Measurements from ENCODE around the gene DMPK. TPM values are rescaled to one million over a fixed set of nuclear protein-coding genes. Genes with fewer than 3 reads are reported as not detected.
"Not testable (repeated sequence)": the region's sequence is repeated elsewhere in the genome, so short reads cannot be mapped to it uniquely, and the experiment has no call there.

Gene DMPK
- polyA plus RNA-seq, 1 of the 3 experiments (the other 2 are of a cell fraction), result 92.2 TPM

DNA sequence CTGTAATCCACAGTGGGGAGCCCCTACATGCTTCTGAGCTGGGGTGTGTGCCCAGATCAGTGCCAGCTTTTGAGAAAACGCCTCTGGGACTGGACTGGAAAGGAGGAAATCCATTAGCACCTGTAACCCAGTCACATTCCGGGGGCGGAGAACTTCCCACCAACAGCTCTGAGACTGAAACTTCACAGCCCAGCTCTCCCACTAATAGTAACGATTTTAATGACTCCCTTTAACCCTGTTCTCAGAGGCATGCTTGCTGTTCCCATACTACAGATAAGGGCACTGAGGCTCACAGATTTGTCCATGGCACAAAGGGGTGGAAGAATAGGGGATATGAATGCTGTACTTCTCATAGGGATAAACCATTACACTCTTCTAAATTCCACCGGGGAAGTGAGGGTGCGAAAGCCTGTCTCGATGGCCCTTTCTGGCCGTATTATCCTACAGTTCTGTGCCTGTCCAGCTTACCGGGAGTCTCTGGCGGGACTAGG lies 52.4 kb downstream of the DMPK start:
- Histone ChIP-seq H3K4me3 (ENCODE audit: low read depth in 2 of 2, low read length in 1 of 2) (peak overlapping the region; percentile 67 to 77), H3K27me3 (ENCODE audit: insufficient read depth) (no peaks in the 10 kb centered on the region), H3K79me2 (ENCODE audit: insufficient read depth) (peaks cover 62% of the 10 kb centered on the region), H3K9me2 (no peaks in the 10 kb centered on the region), H3K27ac (ENCODE audit: low read depth in 2 of 2, low read length in 1 of 2) (peak overlapping the region in 1 of 2 experiments; percentile 23; a peak in 2 of 4 replicates), H3K4me2 (peak overlapping the region; percentile 93), H2AFZ (ENCODE audit: low read depth) (no peak overlapping the region), H3K36me3 (replicated peaks in 1 of 2; ENCODE audit: control insufficient read depth in 1 of 2, insufficient read depth in 2 of 2, low read length in 1 of 2) (no peaks in the 10 kb centered on the region), H3K9me3 (no peaks in the 10 kb centered on the region), H3F3A (replicated peaks; ENCODE audit: insufficient read depth) (no peaks in the 10 kb centered on the region), H3K4me1 (ENCODE audit: control insufficient read depth in 1 of 2, insufficient read depth in 2 of 2, low read depth in 1 of 2, low read length in 1 of 2) (peaks cover 0 to 3% of the 10 kb centered on the region in 2 experiments; a peak in 1 of 4 replicates), H3K9ac (peak overlapping the region; percentile 81), H4K20me1 (ENCODE audit: insufficient read depth) (no peaks in the 10 kb centered on the region)
- DNase-seq, result no peak
- CTCF ChIA-PET, result interaction anchor here (0.6 to 2.1 kb wide), 11 partner anchors 11 to 160 kb away, joined by 3 to 10 read pairs (median 3); partner anchors contain the start of genes QPCTL, SIX5 and SNRPD2
- 11% methylated on average over 9 of the region's 10 CpGs for WGBS (ENCODE audit: low lambda C conversion rate)
- TF ChIP-seq GATA2 (CRISPR knock-in tag; IDR thresholded peaks at IDR 0.05) (no peak), MEF2A (IDR thresholded peaks at IDR 0.05; ENCODE audit: borderline replicate concordance, low read depth) (no peak), NFIC (IDR thresholded peaks at IDR 0.05; ENCODE audit: borderline replicate concordance) (no peak), EP300 (IDR thresholded peaks at IDR 0.05; ENCODE audit: borderline replicate concordance in 1 of 2, low read depth in 1 of 2, low read length in 1 of 2) (no peak), TCF12 (IDR thresholded peaks at IDR 0.05) (no peak), EZH2phosphoT487 (IDR thresholded peaks at IDR 0.05; ENCODE audit: borderline replicate concordance, low read depth) (no peak), POLR2AphosphoS5 (IDR thresholded peaks at IDR 0.05; ENCODE audit: low read depth, low read length) (no peak), CHD2 (IDR thresholded peaks at IDR 0.05; ENCODE audit: low read length, partially characterized antibody) (no peak), NRF1 (IDR thresholded peaks at IDR 0.05; ENCODE audit: low read depth, low read length) (no peak)
- TF ChIP-seq, protein P1, sequence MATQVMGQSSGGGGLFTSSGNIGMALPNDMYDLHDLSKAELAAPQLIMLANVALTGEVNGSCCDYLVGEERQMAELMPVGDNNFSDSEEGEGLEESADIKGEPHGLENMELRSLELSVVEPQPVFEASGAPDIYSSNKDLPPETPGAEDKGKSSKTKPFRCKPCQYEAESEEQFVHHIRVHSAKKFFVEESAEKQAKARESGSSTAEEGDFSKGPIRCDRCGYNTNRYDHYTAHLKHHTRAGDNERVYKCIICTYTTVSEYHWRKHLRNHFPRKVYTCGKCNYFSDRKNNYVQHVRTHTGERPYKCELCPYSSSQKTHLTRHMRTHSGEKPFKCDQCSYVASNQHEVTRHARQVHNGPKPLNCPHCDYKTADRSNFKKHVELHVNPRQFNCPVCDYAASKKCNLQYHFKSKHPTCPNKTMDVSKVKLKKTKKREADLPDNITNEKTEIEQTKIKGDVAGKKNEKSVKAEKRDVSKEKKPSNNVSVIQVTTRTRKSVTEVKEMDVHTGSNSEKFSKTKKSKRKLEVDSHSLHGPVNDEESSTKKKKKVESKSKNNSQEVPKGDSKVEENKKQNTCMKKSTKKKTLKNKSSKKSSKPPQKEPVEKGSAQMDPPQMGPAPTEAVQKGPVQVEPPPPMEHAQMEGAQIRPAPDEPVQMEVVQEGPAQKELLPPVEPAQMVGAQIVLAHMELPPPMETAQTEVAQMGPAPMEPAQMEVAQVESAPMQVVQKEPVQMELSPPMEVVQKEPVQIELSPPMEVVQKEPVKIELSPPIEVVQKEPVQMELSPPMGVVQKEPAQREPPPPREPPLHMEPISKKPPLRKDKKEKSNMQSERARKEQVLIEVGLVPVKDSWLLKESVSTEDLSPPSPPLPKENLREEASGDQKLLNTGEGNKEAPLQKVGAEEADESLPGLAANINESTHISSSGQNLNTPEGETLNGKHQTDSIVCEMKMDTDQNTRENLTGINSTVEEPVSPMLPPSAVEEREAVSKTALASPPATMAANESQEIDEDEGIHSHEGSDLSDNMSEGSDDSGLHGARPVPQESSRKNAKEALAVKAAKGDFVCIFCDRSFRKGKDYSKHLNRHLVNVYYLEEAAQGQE (IDR thresholded peaks at IDR 0.05; ENCODE audit: low read depth, low read length), result no peak
- POLR2A ChIA-PET, result interaction anchor here (1.2 to 2.0 kb wide), 5 partner anchors 11 to 637 kb away, joined by 3 to 9 read pairs (median 4); partner anchors contain the start of genes QPCTL and SNRPD2

DNA sequence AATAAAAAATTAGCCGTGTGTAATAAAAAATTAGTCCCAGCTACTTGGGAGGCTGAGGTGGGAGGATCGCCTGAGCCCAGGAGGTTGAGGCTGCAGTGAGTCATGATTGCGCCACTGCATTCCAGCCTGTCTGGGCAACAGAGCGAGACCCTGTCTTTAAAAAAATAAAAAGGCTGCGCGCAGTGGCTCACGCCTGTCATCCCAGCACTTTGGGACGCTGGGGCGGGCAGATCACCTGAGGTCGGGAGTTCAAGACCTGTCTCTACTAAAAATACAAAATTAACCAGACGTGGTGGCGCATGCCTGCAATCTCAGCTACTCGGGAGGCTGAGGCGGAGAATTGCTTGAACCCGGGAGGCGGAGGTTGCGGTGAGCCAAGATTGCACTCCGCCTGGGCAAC lies 53.6 kb downstream of the DMPK start:
- WGBS (ENCODE audit: low lambda C conversion rate), result 95% methylated on average over 18 of the region's 18 CpGs
- H3K27me3 ChIP-seq (ENCODE audit: insufficient read depth); H3K27ac ChIP-seq (ENCODE audit: low read depth in 2 of 2, low read length in 1 of 2); H3K4me2 ChIP-seq; H3K9ac ChIP-seq; DNase-seq; H2AFZ ChIP-seq (ENCODE audit: low read depth); H3K36me3 ChIP-seq (replicated peaks in 1 of 2; ENCODE audit: control insufficient read depth in 1 of 2, insufficient read depth in 2 of 2, low read length in 1 of 2); H3K4me3 ChIP-seq (ENCODE audit: low read depth in 2 of 2, low read length in 1 of 2); H4K20me1 ChIP-seq (ENCODE audit: insufficient read depth); H3K9me2 ChIP-seq; POLR2A ChIA-PET; H3F3A ChIP-seq (replicated peaks; ENCODE audit: insufficient read depth); H3K4me1 ChIP-seq (ENCODE audit: control insufficient read depth in 1 of 2, insufficient read depth in 2 of 2, low read depth in 1 of 2, low read length in 1 of 2); CTCF ChIA-PET; H3K9me3 ChIP-seq: not testable (repeated sequence)
- H3K79me2 ChIP-seq (ENCODE audit: insufficient read depth), result peaks cover 73% of the 10 kb centered on the region

DNA sequence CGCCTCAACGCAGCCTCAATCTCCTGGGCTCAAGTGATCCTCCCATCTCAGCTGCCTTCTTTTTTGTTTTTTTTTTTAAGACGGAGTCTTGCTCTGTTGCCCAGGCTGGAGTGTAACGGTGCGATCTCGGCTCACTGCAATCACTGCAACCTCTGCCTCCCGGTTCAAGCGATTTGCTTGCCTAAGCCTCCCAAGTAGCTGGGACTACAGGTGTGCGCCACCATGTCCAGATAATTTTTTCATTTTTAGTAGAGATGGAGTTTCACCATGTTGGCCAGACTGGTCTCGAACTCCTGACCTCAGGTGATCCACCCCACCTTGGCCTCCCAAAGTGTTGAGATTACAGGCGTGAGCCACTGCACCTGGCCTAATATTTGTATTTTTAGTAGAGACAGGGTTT lies 62.2 kb downstream of the DMPK start:
- peaks cover 4 to 30% of the 10 kb centered on the region in 2 experiments for H3K36me3 ChIP-seq (replicated peaks in 1 of 2; ENCODE audit: control insufficient read depth in 1 of 2, insufficient read depth in 2 of 2, low read length in 1 of 2)
- DNase-seq; H3K27ac ChIP-seq (ENCODE audit: low read depth in 2 of 2, low read length in 1 of 2); H3K4me3 ChIP-seq (ENCODE audit: low read depth in 2 of 2, low read length in 1 of 2); H3K4me1 ChIP-seq (ENCODE audit: control insufficient read depth in 1 of 2, insufficient read depth in 2 of 2, low read depth in 1 of 2, low read length in 1 of 2); POLR2A ChIA-PET; H2AFZ ChIP-seq (ENCODE audit: low read depth); H3K9ac ChIP-seq; H3K27me3 ChIP-seq (ENCODE audit: insufficient read depth); H3K4me2 ChIP-seq; H4K20me1 ChIP-seq (ENCODE audit: insufficient read depth); H3K9me2 ChIP-seq; H3K9me3 ChIP-seq: not testable (repeated sequence)
- peaks cover 85% of the 10 kb centered on the region for H3K79me2 ChIP-seq (ENCODE audit: insufficient read depth)
- 98% methylated on average over 11 of the region's 11 CpGs for WGBS (ENCODE audit: low lambda C conversion rate)
- CTCF ChIA-PET, result interaction anchor here (1.9 kb wide), 1 partner anchor 28 kb away, joined by 5 read pairs; the partner anchor contains the start of gene QPCTL
- peaks cover 42% of the 10 kb centered on the region for H3F3A ChIP-seq (replicated peaks; ENCODE audit: insufficient read depth)
